Duodenal mucosa (tissue), 2 donors: ENCODE data around the gene SMIM15.
"Not testable (repeated sequence)": the region's sequence is repeated elsewhere in the genome, so short reads cannot be mapped to it uniquely, and the experiment has no call there.

Source experiments
- H3K27ac ChIP-seq: one replicate; pipeline ENCODE4 v1.7.0; 2013; ENCODE audit warnings: low read depth, low read length
- H3K27me3 ChIP-seq, 2 donors: one replicate each; pipeline ENCODE4 v1.7.0; 2013; ENCODE audit warnings: low read length in 2 of 2, control low read depth in 1 of 2; ENCODE audit not compliant: insufficient read depth in 2 of 2, control insufficient read depth in 1 of 2
- H3K36me3 ChIP-seq, 2 donors: one replicate each; pipeline ENCODE4 v1.7.0; 2013; ENCODE audit warnings: low read length in 2 of 2, control low read depth in 1 of 2; ENCODE audit not compliant: insufficient read depth in 2 of 2, control insufficient read depth in 1 of 2
- H3K4me1 ChIP-seq, 2 donors: one replicate each; pipeline ENCODE4 v1.7.0; 2013; ENCODE audit warnings: low read length in 2 of 2, control low read depth in 1 of 2; ENCODE audit not compliant: insufficient read depth in 2 of 2, control insufficient read depth in 1 of 2
- H3K4me3 ChIP-seq, 2 donors: one replicate each; pipeline ENCODE4 v1.7.0; 2013; ENCODE audit warnings: low read length in 2 of 2, low read depth in 1 of 2
- H3K9ac ChIP-seq, 2 donors: one replicate each; pipeline ENCODE4 v1.7.0; 2013; ENCODE audit warnings: low read length in 2 of 2, low read depth in 1 of 2
- H3K9me3 ChIP-seq, 2 donors: one replicate each; pipeline ENCODE4 v1.7.0; 2013; ENCODE audit warnings: low read length in 2 of 2, control low read depth in 1 of 2; ENCODE audit not compliant: control insufficient read depth in 1 of 2

Gene SMIM15, protein sequence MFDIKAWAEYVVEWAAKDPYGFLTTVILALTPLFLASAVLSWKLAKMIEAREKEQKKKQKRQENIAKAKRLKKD

DNA sequence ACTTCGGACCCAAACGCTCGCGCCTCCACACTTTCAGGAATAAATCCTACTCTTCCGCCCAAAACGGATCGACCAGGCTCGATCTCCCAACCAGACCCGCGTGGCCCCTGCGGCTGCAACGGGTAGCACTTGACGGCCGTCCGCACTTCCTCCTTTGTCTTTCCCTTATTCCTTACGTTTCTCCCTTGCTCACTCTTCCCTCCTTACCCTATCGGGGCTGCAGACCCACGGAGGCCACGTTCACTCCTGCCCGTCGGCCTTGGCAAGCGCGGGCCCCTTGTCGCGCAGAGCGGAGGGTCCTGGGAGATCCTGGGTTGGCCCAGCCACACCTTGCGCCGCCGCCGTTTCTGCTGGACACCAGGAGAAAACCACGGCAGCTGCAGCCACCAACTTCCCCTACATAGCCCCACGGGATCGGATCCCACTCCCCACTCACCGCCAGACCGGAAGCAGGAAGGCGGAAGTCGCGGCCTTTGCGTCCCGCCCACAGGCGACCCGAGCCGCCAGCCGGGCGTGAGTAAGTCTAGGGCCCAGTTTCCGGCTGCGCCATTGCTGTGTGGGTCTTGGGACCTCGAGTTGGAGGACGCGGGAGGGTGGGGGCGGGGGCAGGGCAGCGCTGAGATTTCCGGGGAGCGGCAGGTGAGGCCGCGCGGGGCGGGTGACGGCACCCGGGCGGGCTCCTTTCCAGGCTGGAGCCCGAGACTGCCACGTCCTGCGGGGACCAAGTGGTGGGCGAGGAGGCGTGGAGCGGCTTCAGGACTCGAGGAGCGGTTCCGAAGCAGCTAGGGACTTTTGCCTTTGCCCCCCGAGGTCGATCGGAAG, at the start of gene SMIM15:
Gene SMIM15 (minus strand): TSS at position 459 of the 822 bp plus-strand sequence. CDS start 2,297 bp downstream, outside the sequence.
- peak within 1 kb of the TSS; percentile 91 for H3K27ac ChIP-seq

DNA sequence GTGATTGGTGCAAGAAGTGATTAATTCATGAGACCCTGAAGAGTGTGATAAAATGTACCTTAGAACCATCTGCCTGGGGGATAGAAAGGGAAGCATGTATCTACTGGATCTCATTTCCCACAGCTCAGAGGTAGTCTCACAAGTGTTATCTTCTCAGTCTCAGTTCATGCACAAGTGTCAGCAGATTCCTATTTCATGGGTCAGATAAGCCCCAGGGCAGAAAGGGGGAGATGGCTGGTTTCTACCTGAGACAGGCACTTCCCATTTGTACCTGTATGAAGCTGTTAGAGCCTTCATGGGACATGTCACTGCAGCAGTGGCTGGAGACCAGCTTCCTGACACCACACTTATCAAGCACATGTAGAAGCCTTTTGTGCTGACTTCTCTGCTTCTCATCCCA, 45.6 kb upstream of the SMIM15 start:
- no peaks in the 10 kb centered on the region for H3K27me3 ChIP-seq
- no peaks in the 10 kb centered on the region for H3K9me3 ChIP-seq
- H3K4me3 ChIP-seq = no peak overlapping the region
- H3K4me1 ChIP-seq = no peaks in the 10 kb centered on the region
- H3K36me3 ChIP-seq = no peaks in the 10 kb centered on the region
- H3K9ac ChIP-seq = no peak overlapping the region
- no peak overlapping the region for H3K27ac ChIP-seq

More for the DNA sequence above, at the start of gene SMIM15:
- H3K9ac ChIP-seq = peak within 1 kb of the TSS; percentile 86 to 87
- peaks cover 3 to 22% of the 10 kb centered on the region in 2 donors for H3K4me1 ChIP-seq
- peaks cover 10 to 20% of the 10 kb centered on the region in 2 donors for H3K36me3 ChIP-seq
- no peaks in the 10 kb centered on the region for H3K27me3 ChIP-seq
- peak within 1 kb of the TSS; percentile 95 to 96 for H3K4me3 ChIP-seq
- H3K9me3 ChIP-seq = no peaks in the 10 kb centered on the region

DNA sequence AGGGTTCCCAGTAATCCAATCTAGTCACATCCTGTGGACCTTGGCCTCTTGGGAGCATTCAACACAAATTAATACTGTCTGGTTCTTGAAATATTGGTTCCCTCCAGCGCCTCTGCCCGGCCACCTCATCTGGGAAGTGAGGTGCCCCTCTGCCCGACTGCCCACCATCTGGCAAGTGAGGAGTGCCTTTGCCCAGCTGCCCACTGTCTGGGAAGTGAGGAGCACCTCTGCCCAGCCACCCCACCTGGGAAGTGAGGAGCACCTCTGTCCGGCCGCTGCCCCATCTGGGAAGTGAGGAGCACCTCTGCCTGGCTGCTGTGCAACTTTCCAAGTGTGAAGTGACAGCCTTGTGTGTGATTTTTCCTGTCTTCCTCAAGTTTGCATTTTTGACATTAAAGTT, 42.7 kb upstream of the SMIM15 start:
- H3K27ac ChIP-seq = no peak overlapping the region
- H3K4me1 ChIP-seq = no peaks in the 10 kb centered on the region
- H3K4me3 ChIP-seq = no peak overlapping the region
- H3K36me3 ChIP-seq = no peaks in the 10 kb centered on the region
- H3K27me3 ChIP-seq = no peaks in the 10 kb centered on the region
- H3K9me3 ChIP-seq = no peaks in the 10 kb centered on the region
- H3K9ac ChIP-seq = no peak overlapping the region

DNA sequence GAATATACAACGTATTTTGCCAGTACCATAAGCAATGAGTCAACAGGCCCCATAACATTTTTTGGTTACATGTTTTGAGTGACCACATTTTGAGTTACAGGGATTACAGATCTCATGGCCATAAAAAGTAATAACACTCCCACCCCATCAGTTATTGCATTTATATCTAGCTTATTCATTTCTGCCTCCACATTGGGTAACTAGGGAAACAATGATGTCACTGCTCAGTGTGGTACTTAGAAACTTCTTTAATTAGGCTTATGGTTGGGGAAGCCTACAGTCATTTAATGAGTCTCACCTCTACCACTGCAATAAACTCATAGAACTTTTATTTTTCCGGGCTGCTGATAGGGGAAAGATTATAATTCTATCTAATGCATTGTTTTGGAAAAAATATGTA, 39.9 kb upstream of the SMIM15 start:
- H3K36me3 ChIP-seq = no peaks in the 10 kb centered on the region
- no peaks in the 10 kb centered on the region for H3K4me1 ChIP-seq
- no peak overlapping the region for H3K27ac ChIP-seq
- no peak overlapping the region for H3K4me3 ChIP-seq
- no peaks in the 10 kb centered on the region for H3K27me3 ChIP-seq
- H3K9me3 ChIP-seq = peaks cover 0 to 4% of the 10 kb centered on the region in 2 donors
- H3K9ac ChIP-seq = no peak overlapping the region

DNA sequence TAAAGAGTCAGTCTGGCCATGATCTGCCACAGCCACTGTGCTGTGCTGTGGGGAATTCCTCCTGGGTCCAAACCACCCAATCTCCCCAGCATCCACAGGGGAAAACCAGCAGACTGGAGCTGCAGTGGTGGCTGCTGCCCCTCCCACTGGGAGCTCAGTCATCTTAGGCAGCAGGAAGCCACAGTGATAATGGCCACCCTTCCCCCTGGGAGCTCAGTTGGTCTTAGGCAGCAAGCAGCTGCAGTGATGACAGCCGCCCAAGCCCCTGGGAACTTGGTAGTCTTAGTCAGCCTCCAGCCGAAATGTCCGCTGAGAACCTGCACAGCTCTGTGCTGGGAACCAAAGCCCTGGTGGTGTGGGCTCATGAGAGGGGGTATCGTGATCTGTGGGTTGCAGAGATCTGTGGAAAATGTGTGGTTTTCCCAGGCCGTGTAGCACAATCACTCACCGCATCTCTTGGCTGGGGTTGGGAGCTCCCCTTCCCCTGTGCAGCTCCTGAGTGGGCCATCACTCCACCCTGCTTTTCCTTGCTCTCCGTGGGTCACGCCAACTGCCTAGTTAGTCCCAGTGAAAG, 38.4 kb upstream of the SMIM15 start:
- no peaks in the 10 kb centered on the region for H3K27me3 ChIP-seq
- H3K9me3 ChIP-seq = peaks cover 0 to 4% of the 10 kb centered on the region in 2 donors
- no peak overlapping the region for H3K27ac ChIP-seq
- H3K36me3 ChIP-seq = no peaks in the 10 kb centered on the region
- no peak overlapping the region for H3K9ac ChIP-seq
- no peaks in the 10 kb centered on the region for H3K4me1 ChIP-seq
- H3K4me3 ChIP-seq = no peak overlapping the region

DNA sequence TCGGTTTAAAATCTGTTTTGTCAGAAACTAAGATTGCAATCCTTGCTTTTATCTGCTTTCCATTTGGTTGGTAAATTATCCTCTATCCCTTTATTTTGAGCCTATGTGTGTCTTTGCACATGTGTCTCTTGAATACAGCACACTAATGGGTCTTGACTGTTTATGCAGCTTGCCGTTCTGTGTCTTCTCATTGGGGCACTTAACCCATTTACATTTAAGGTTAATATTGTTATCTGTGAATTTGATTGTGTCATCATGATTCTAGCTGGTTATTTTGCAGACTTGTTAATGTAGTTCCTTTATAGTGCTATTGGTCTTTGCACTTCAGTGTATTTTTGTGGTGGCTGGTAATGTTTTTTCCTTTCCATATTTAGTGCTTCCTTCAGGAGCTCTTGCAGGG, 36.3 kb upstream of the SMIM15 start:
- Histone ChIP-seq H3K27me3 (no peaks in the 10 kb centered on the region), H3K4me1 (no peaks in the 10 kb centered on the region), H3K9ac (no peak overlapping the region), H3K27ac (no peak overlapping the region), H3K4me3 (no peak overlapping the region), H3K9me3 (peaks cover 0 to 4% of the 10 kb centered on the region in 2 donors), H3K36me3 (no peaks in the 10 kb centered on the region)

DNA sequence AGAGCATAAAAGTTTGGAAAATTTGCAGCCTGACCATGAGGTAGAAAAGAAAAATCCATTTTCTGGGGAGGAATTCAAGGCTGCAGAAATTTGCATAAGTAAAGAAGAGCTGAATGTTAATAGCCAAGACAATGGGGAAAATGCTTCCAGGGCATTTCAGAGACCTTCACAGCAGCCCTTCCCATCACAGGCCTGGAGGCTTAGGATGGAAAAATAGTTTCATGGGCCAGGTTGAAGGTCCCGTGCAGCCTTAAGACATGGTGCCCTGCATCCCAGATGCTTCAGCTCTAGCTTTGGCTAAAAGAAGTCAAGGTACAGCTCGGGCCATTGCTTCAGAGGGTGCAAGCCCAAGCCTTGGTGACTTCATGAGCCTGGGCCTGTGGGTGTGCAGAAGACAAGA, 25.6 kb upstream of the SMIM15 start:
- H3K4me1 ChIP-seq, H3K4me3 ChIP-seq, H3K27ac ChIP-seq, H3K9ac ChIP-seq, H3K27me3 ChIP-seq, H3K9me3 ChIP-seq, H3K36me3 ChIP-seq: not testable (repeated sequence)

DNA sequence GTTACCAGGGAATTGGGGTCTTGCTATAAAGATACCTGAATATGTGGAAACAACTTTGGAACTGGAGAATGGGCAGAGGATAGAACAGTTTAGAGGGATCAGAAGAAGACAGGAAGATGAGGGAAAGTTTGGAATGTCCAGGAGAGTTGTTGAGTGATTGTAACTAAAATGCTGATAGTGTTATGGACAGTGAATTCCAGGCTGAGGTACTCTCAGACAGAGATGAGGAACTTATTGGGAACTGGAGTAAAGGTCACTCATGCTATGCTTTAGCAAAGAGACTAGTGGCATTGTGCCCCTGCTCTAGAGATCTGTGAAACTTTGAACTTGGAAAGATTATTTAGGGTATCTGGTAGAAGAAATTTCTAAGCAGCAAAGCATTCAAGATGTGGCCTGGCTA, 25.1 kb upstream of the SMIM15 start:
- not testable (repeated sequence) for H3K4me1 ChIP-seq, H3K9me3 ChIP-seq, H3K4me3 ChIP-seq, H3K9ac ChIP-seq, H3K27me3 ChIP-seq, H3K36me3 ChIP-seq, H3K27ac ChIP-seq

DNA sequence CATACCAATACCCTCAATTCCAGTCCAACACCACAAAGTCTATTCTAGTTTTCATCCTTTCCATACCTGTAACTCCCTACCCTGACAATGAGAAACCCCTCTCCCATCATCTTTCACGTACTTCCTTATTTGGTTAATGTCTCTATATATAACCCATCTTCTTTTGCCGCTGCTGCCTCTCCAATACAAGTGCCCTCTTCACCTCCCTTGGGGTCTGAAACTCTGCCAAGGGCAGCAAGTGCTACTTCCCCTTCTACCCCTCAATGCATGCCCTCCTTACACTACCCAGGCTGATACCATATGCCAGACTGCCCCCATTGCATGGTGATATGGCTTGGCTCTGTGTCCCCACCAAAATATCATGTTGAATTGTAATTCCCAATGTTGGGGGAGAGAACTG, 24.4 kb upstream of the SMIM15 start:
- no peak overlapping the region for H3K27ac ChIP-seq
- H3K4me1 ChIP-seq = no peaks in the 10 kb centered on the region
- no peaks in the 10 kb centered on the region for H3K9me3 ChIP-seq
- no peak overlapping the region for H3K4me3 ChIP-seq
- no peak overlapping the region for H3K9ac ChIP-seq
- no peaks in the 10 kb centered on the region for H3K27me3 ChIP-seq
- H3K36me3 ChIP-seq = no peaks in the 10 kb centered on the region

DNA sequence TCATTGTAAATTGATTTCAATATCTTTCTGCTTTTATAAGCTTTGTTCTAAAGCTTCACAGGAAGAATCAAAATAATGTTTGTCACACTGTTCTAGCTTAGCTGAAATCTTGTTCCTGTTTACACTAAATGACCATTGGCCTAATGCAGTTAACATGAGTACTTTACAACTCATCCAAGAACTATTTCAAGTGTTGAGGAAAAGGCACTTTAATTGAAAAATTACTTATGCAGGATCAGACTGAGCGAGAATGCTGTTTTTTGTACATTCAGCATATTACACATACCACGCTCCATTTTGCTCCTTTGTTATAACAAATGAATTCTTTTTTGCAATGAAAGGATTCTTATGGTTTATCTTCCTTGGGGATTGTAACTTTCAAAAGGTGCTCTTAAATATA, 22.4 kb upstream of the SMIM15 start:
- Histone ChIP-seq H3K4me1 (peaks cover 0 to 4% of the 10 kb centered on the region in 2 donors), H3K9me3 (no peaks in the 10 kb centered on the region), H3K9ac (no peak overlapping the region), H3K4me3 (no peak overlapping the region), H3K36me3 (no peaks in the 10 kb centered on the region), H3K27me3 (no peaks in the 10 kb centered on the region), H3K27ac (no peak overlapping the region)
